ENCODE data around the gene MRPL14.
"Not testable (repeated sequence)": the region's sequence is repeated elsewhere in the genome, so short reads cannot be mapped to it uniquely, and the experiment has no call there.

MRPL14 gene

DNA sequence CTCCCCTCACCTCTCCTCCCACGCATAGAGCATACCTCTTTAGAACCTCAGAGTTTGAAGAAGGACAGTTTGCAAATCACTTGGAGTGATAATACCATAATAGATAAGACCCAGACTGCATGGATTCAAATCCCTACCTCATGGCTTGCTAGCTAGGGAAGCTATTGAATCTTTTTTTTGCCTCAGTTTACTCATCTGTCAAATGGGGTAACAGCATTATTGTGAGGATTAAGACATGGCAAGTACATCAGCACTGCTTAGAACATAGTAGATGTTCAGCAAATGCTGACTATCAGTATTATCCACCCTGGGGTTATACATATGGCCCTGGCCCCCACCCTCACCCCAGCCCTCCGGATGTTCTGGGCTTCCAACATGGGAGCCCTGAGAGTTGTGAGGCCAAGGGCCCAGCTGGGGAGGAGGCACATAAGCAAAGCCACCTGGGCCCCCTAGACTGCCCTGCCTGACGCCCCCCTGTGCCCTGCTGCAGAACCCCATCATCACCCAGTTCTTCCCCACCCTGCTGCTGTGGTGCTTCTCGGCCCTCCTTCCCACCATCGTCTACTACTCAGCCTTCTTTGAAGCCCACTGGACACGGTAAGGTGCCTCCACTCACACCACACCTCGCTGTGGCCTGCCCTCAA is 22.2 kb upstream of the MRPL14 start:
- TF ChIP-seq, protein P1, sequence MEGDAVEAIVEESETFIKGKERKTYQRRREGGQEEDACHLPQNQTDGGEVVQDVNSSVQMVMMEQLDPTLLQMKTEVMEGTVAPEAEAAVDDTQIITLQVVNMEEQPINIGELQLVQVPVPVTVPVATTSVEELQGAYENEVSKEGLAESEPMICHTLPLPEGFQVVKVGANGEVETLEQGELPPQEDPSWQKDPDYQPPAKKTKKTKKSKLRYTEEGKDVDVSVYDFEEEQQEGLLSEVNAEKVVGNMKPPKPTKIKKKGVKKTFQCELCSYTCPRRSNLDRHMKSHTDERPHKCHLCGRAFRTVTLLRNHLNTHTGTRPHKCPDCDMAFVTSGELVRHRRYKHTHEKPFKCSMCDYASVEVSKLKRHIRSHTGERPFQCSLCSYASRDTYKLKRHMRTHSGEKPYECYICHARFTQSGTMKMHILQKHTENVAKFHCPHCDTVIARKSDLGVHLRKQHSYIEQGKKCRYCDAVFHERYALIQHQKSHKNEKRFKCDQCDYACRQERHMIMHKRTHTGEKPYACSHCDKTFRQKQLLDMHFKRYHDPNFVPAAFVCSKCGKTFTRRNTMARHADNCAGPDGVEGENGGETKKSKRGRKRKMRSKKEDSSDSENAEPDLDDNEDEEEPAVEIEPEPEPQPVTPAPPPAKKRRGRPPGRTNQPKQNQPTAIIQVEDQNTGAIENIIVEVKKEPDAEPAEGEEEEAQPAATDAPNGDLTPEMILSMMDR (IDR thresholded peaks at IDR 0.05; ENCODE audit: low read depth, low read length) = no peak
- no peak overlapping the region for H3K4me3 ChIP-seq (ENCODE audit: low read depth, low read length)

- H3K4me3 ChIP-seq (ENCODE audit: low read depth, low read length) = no peak overlapping the region
- TF ChIP-seq, protein P1 (IDR thresholded peaks at IDR 0.05; ENCODE audit: low read depth, low read length) = no peak
Measured at GRCh38 chr6:44148306-44148705, 21.1 kb upstream of the MRPL14 start.

GRCh38 chr6:44147256-44147655 is 20.0 kb upstream of the MRPL14 start:
- TF ChIP-seq, protein P1 (IDR thresholded peaks at IDR 0.05; ENCODE audit: low read depth, low read length) = no peak

DNA sequence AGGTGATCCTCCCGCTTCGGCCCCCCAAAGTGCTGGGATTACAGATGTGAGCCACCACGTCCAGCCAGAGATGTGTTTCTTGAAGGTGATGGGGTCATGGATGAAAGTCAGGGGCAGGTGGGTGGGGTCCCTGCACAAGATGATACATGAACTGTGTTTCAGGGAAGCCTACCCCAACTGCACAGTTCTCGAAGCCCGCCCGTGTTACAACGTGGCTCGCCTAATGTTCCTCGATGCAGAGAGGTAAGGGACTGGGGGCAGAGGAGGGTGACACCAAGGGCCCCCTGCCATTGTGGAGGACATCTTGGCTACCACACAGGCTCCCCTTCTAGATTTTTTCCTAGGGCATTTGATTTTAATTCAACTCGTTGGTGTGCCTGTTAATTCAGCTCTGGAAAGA is 19.4 kb upstream of the MRPL14 start:
- H3K4me3 ChIP-seq (ENCODE audit: low read depth, low read length) = no peak overlapping the region
- TF ChIP-seq, protein P1 (IDR thresholded peaks at IDR 0.05; ENCODE audit: low read depth, low read length) = no peak

More at GRCh38 chr6:44147256-44147655, 20.0 kb upstream of the MRPL14 start:
- no peak overlapping the region for H3K4me3 ChIP-seq (ENCODE audit: low read depth, low read length)

DNA sequence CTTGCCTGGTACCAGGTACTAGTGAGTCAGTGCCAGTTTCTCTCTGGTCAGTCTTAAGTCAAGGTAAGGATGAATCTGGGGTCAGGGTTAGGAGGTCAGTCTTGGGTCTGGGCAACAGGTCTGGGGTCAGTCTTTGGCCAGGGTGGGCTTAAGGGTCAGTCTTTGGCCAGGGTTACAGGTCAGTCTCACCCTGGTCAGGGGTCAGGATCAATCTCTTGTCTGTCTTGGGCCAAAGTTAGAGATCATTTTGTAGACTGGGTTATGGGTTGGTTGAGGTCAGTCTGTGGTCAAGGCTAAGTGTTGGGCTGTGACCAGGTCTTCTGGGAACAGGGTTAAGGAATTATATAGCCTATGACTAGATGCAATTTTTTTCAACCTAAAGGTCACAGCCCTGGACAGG is 18.6 kb upstream of the MRPL14 start:
- TF ChIP-seq, protein P1 (IDR thresholded peaks at IDR 0.05; ENCODE audit: low read depth, low read length) = no peak
- no peak overlapping the region for H3K4me3 ChIP-seq (ENCODE audit: low read depth, low read length)

DNA sequence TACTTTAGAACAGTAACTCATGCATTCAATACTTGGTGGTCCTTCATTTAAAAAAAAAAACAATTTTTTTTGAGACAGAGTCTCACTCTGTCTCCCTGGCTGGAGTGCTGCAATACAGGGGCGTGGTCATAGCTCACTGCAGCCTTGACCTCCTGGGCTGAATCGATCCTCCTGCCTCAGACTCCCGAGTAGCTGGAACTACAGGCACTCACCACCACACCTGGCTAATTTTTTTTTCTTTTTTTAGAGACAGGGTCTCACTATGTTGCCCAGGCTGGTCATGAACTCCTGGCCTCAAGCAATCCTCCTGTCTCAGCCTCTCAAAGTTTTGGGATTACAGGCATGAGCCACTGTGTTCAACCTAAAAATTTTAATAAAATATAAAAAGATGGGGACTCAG is 17.3 kb upstream of the MRPL14 start:
- H3K4me3 ChIP-seq (ENCODE audit: low read depth, low read length) = not testable (repeated sequence)

DNA sequence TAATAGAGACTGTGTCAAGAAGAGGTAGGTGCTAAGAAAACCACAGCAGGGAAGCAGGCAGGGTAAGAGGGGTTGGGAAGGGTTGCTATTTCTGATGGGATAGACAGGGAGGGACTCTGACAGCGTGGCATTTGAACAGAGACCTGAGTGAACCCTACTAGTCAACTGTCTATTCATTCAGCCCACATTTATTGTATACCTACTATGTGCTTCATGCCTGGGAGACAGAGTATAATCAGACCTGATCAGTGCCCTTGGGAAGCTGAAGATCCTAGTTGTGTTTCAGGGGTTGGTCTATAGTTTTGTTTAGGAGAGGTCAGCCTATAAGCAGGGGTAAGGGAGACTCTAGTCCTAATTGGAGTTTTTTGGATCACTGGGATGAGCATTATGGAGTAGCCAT is 16.5 kb upstream of the MRPL14 start:
- no peak overlapping the region for H3K4me3 ChIP-seq (ENCODE audit: low read depth, low read length)
- TF ChIP-seq, protein P1 (IDR thresholded peaks at IDR 0.05; ENCODE audit: low read depth, low read length) = no peak

- no peak overlapping the region for H3K4me3 ChIP-seq (ENCODE audit: low read depth, low read length)
- TF ChIP-seq, protein P1 (IDR thresholded peaks at IDR 0.05; ENCODE audit: low read depth, low read length) = no peak
Measured at GRCh38 chr6:44142835-44143234, 15.6 kb upstream of the MRPL14 start.

Data from WI38 (cell line).